OCI-LY1 (cell line): ENCODE results near the gene SGCB.
A peak's percentile ranks its signal among the peaks of the same experiment; 100 is the strongest.

ENCODE experiments used
- H2AFZ ChIP-seq: fragments of 200-600 bp; sonication (generic), shearing (Covaris generic); 2 replicates; pipeline ENCODE4 v1.6.0; 2014; ENCODE audit warnings: antibody characterized with exemption, mild to moderate bottlenecking, low read length
- H3F3A ChIP-seq: fragments of 200-600 bp; sonication (generic), shearing (Covaris generic); 2 replicates; pipeline ENCODE4 v1.6.0; 2014; ENCODE audit warnings: mild to moderate bottlenecking, antibody characterized with exemption, low read length, moderate library complexity; ENCODE audit not compliant: insufficient read depth
- H3K27ac ChIP-seq: fragments of 200-600 bp; sonication (generic); 2 replicates; pipeline ENCODE4 v1.5.1; 2014; ENCODE audit warnings: low read length, mixed run types, mild to moderate bottlenecking, low read depth; ENCODE audit not compliant: poor library complexity, severe bottlenecking
- H3K27me3 ChIP-seq: fragments of 200-600 bp; sonication (generic); 2 replicates; pipeline ENCODE4 v1.6.0; 2014; ENCODE audit warnings: antibody characterized with exemption, mild to moderate bottlenecking, low read length, moderate library complexity; ENCODE audit not compliant: insufficient read depth
- H3K36me3 ChIP-seq: fragments of 200-600 bp; sonication (generic); 2 replicates; pipeline ENCODE4 v1.6.1; 2014; ENCODE audit warnings: mild to moderate bottlenecking, antibody characterized with exemption, low read length, moderate library complexity, mixed read lengths; ENCODE audit not compliant: insufficient read depth
- H3K4me1 ChIP-seq: fragments of 200-600 bp; sonication (generic); 2 replicates; pipeline ENCODE4 v1.5.1; 2014; ENCODE audit warnings: mild to moderate bottlenecking, low read length, moderate library complexity; ENCODE audit not compliant: insufficient read depth, severe bottlenecking
- H3K4me2 ChIP-seq: fragments of 200-600 bp; sonication (generic), shearing (Covaris generic); 2 replicates; pipeline ENCODE4 v1.6.1; 2014; ENCODE audit warnings: low read length
- H3K4me3 ChIP-seq: fragments of 200-600 bp; sonication (generic); 2 replicates; pipeline ENCODE4 v1.5.1; 2014; ENCODE audit warnings: low read length, low read depth, mild to moderate bottlenecking, mixed read lengths; ENCODE audit not compliant: poor library complexity, severe bottlenecking
- H3K79me2 ChIP-seq: fragments of 200-600 bp; shearing (Covaris generic); 2 replicates; pipeline ENCODE4 v1.6.1; 2016; ENCODE audit warnings: mixed run types, low read length, mixed read lengths; ENCODE audit not compliant: insufficient read depth
- H3K9ac ChIP-seq: fragments of 200-600 bp; sonication (generic), shearing (Covaris generic); 2 replicates; pipeline ENCODE4 v1.6.1; 2014; ENCODE audit warnings: mild to moderate bottlenecking, low read length, mixed read lengths
- H3K9me2 ChIP-seq: fragments of 200-600 bp; sonication (generic), shearing (Covaris generic); 2 replicates; pipeline ENCODE4 v1.6.1; 2014; ENCODE audit warnings: low read depth, mild to moderate bottlenecking, low read length, mixed read lengths
- H3K9me3 ChIP-seq: fragments of 200-600 bp; shearing (Covaris generic); 2 replicates; pipeline ENCODE4 v1.6.1; 2014; ENCODE audit warnings: low read length, mixed read lengths
- H4K20me1 ChIP-seq: fragments of 200-600 bp; sonication (generic), shearing (Covaris generic); 2 replicates; pipeline ENCODE4 v1.6.0; 2016; ENCODE audit warnings: mild to moderate bottlenecking, low read length; ENCODE audit not compliant: insufficient read depth
- CTCF ChIP-seq: fragments of 200-600 bp; sonication (generic), shearing (Covaris generic); IDR thresholded peaks from 2 replicates; pipeline ENCODE4 v1.5.1; 2017; ENCODE audit warnings: mild to moderate bottlenecking, antibody characterized with exemption, low read length, moderate library complexity, mixed read lengths
- EZH2 ChIP-seq: fragments of 200-600 bp; sonication (generic), shearing (Covaris generic); IDR thresholded peaks from 2 replicates; pipeline ENCODE4 v1.8.0; 2017; ENCODE audit warnings: borderline replicate concordance, mixed run types, mild to moderate bottlenecking, antibody characterized with exemption, low read length, moderate library complexity, mixed read lengths

Gene SGCB

DNA sequence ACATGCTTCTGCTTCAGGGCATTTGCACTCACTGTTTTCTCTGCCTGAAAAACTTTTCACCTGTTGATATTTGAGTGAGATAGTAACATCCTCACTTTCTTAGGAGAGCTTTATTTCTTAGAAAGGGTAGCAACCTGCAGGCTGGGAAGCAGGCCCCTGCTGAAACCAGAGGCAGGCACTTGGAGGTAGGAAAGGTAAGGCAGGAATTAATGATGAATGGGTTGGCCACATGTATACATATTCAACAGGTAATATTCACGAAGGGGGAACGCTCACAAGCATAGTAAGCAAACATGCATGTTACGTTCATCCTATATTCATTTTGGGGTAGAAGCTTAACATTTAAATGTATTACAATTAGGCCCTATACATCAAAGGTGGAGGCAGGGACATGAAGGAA, 16.2 kb upstream of the SGCB start:
- no peak overlapping the region for H3K9ac ChIP-seq
- no peak overlapping the region for H2AFZ ChIP-seq
- H3K9me3 ChIP-seq = no peaks in the 10 kb centered on the region
- peaks cover 7% of the 10 kb centered on the region for H3K4me1 ChIP-seq
- H3K27ac ChIP-seq = no peak overlapping the region
- H3K79me2 ChIP-seq = no peaks in the 10 kb centered on the region
- H3K9me2 ChIP-seq = no peaks in the 10 kb centered on the region
- H3K27me3 ChIP-seq = 0 out of 2 replicates have a peak, but pooled peaks cover 6% of the 10 kb centered on the region
- TF ChIP-seq EZH2 = no peak
- TF ChIP-seq CTCF = no peak
- H4K20me1 ChIP-seq = no peaks in the 10 kb centered on the region
- H3K4me2 ChIP-seq = no peak overlapping the region
- H3K36me3 ChIP-seq = no peaks in the 10 kb centered on the region
- no peak overlapping the region for H3K4me3 ChIP-seq
- H3F3A ChIP-seq = no peaks in the 10 kb centered on the region

GRCh38 chr4:52052475-52052780, 14.3 kb upstream of the SGCB start:
- Histone ChIP-seq H3K9me2 (no peaks in the 10 kb centered on the region), H4K20me1 (no peaks in the 10 kb centered on the region), H3K9ac (no peak overlapping the region), H3K36me3 (no peaks in the 10 kb centered on the region), H3F3A (no peaks in the 10 kb centered on the region), H3K9me3 (no peaks in the 10 kb centered on the region), H3K4me1 (peaks cover 7% of the 10 kb centered on the region), H2AFZ (no peak overlapping the region), H3K79me2 (no peaks in the 10 kb centered on the region), H3K27me3 (0 out of 2 replicates have a peak, but pooled peaks cover 6% of the 10 kb centered on the region), H3K4me2 (no peak overlapping the region), H3K4me3 (no peak overlapping the region), H3K27ac (no peak overlapping the region)
- no peak for TF ChIP-seq EZH2
- no peak for TF ChIP-seq CTCF

DNA sequence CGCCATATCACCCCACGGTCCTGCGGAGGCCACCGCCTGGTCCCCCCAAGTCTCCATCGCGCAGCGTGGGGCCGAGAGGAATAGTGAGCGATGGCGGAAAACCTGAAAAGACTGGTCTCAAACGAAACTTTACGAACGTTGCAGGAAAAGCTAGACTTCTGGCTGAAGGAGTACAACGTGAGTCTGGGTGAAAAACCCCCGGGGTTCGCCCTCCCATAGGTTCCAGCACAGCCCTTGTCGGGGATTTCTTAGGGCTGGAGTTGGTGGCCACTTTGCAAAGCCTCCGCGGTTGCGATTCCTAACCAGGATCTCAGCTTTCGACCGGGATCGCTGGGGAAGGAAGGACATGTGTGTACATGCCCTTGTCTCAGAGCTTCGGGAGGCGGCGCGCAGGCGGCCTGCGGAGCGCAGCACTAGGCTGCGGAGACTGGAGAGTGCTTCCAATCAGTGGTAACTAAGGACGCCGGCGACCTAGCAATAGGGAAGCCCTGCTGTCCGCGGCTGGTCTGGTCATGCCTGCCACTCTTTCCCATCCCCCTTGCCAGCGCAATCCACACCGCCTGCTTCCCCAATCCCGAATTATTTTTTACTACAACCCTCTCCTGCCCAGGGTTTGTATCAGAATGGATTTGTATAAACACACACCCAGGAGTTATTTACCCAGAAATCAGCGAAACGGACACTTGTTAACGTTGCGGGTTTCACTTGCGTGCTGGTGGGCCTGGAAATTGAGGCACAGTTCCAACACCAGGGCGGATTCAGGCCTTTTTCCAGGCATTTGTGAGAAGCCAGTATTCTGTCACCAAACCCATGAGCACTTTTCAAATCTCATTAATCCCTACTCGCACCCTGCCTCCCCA, 13.7 kb upstream of the SGCB start:
- H3K79me2 ChIP-seq = no peaks in the 10 kb centered on the region
- H3K4me2 ChIP-seq = peak overlapping the region; percentile 12; the same call in 1 of the 2 replicates
- H3K9me2 ChIP-seq = no peaks in the 10 kb centered on the region
- no peaks in the 10 kb centered on the region for H4K20me1 ChIP-seq
- H3K9ac ChIP-seq = no peak overlapping the region
- H3K27ac ChIP-seq = no peak overlapping the region
- TF ChIP-seq EZH2 = no peak
- TF ChIP-seq CTCF = no peak
- H3K27me3 ChIP-seq = 0 out of 2 replicates have a peak, but pooled peaks cover 6% of the 10 kb centered on the region
- H3K4me3 ChIP-seq = no peak overlapping the region
- peaks cover 7% of the 10 kb centered on the region for H3K4me1 ChIP-seq
- H3K36me3 ChIP-seq = no peaks in the 10 kb centered on the region
- no peak overlapping the region for H2AFZ ChIP-seq
- H3K9me3 ChIP-seq = no peaks in the 10 kb centered on the region
- H3F3A ChIP-seq = no peaks in the 10 kb centered on the region
